ENCODE measurements around the gene LMAN2.

The LMAN2 gene

GRCh38 chr5:177354256-177354655 is 2.8 kb upstream of the LMAN2 start:
- CTCF ChIA-PET, result interaction anchor here (0.7 kb wide), 1 partner anchor 71 kb away, joined by 3 read pairs; no protein-coding TSS in a partner anchor
- POLR2A ChIA-PET, result interaction anchor here (0.7 kb wide), 1 partner anchor 16 kb away, joined by 3 read pairs; no protein-coding TSS in a partner anchor
- H3K36me3 ChIP-seq (ENCODE audit: control insufficient read depth in 2 of 2, insufficient read depth in 1 of 2, low read length in 2 of 2), result peaks cover 0 to 11% of the 10 kb centered on the region in 2 experiments; a peak in 1 of 3 replicates
- H3K9me3 ChIP-seq (ENCODE audit: control insufficient read depth, insufficient read depth, low read depth, low read length), result no peaks in the 10 kb centered on the region
- no peak for TF ChIP-seq ZSCAN16 (tag by site-specific recombination; IDR thresholded peaks at IDR 0.05)
- TF ChIP-seq ZFP3 (tag by site-specific recombination; IDR thresholded peaks at IDR 0.05; ENCODE audit: low read depth), result peak; percentile 82
- no peak for TF ChIP-seq ZBTB20 (tag by site-specific recombination; IDR thresholded peaks at IDR 0.05)
- no peak for TF ChIP-seq ZNF701 (tag by site-specific recombination; IDR thresholded peaks at IDR 0.05)
- TF ChIP-seq REPIN1 (tag by site-specific recombination; IDR thresholded peaks at IDR 0.05; ENCODE audit: low read depth), result no peak
- no peak for TF ChIP-seq RBAK (tag by site-specific recombination; IDR thresholded peaks at IDR 0.05)
- no peak for TF ChIP-seq ZNF626 (tag by site-specific recombination; IDR thresholded peaks at IDR 0.05)
- TF ChIP-seq ZNF776 (tag by site-specific recombination; IDR thresholded peaks at IDR 0.05; ENCODE audit: borderline replicate concordance), result no peak
- H3K4me3 ChIP-seq (ENCODE audit: low read depth, low read length), result no peak overlapping the region
- H3K4me1 ChIP-seq (ENCODE audit: control insufficient read depth, insufficient read depth, low read length), result peaks cover 14% of the 10 kb centered on the region; the same call in 1 of the 2 replicates
- no peak overlapping the region for H3K27ac ChIP-seq (ENCODE audit: extremely low read depth, low read depth, low read length)

GRCh38 chr5:177353093-177353492 is 1.6 kb upstream of the LMAN2 start:
- ChIA-PET CTCF (interaction anchor here (0.7 to 3.2 kb wide), 4 partner anchors 17 to 250 kb away, joined by 3 to 26 read pairs (median 3); no protein-coding TSS in a partner anchor), POLR2A (interaction anchor here (0.6 to 2.1 kb wide), 6 partner anchors 10 to 326 kb away, joined by 3 to 7 read pairs (median 4); no protein-coding TSS in a partner anchor)
- Histone ChIP-seq H3K9me3 (ENCODE audit: control insufficient read depth, insufficient read depth, low read depth, low read length) (no peaks in the 10 kb centered on the region), H3K36me3 (ENCODE audit: control insufficient read depth in 2 of 2, insufficient read depth in 1 of 2, low read length in 2 of 2) (peaks cover 0 to 12% of the 10 kb centered on the region in 2 experiments; a peak in 2 of 3 replicates), H3K4me1 (ENCODE audit: control insufficient read depth, insufficient read depth, low read length) (peaks cover 17% of the 10 kb centered on the region; the same call in 1 of the 2 replicates), H3K4me3 (ENCODE audit: low read depth, low read length) (no peak overlapping the region), H3K27ac (ENCODE audit: extremely low read depth, low read depth, low read length) (no peak overlapping the region)
- TF ChIP-seq ZNF560 (tag by site-specific recombination; IDR thresholded peaks at IDR 0.05; ENCODE audit: borderline replicate concordance), result no peak
- no peak for TF ChIP-seq ZNF174 (tag by site-specific recombination; IDR thresholded peaks at IDR 0.05)
- TF ChIP-seq ZNF792 (tag by site-specific recombination; IDR thresholded peaks at IDR 0.05), result no peak
- no peak for TF ChIP-seq HOXD13 (CRISPR knock-in tag; IDR thresholded peaks at IDR 0.05; ENCODE audit: borderline replicate concordance)
- no peak for TF ChIP-seq ZNF140 (tag by site-specific recombination; IDR thresholded peaks at IDR 0.05)
- TF ChIP-seq ZNF184 (tag by site-specific recombination; IDR thresholded peaks at IDR 0.05), result no peak

GRCh38 chr5:177350776-177351391 is 584 bp downstream of the LMAN2 start:
- H3K36me3 ChIP-seq (ENCODE audit: control insufficient read depth in 2 of 2, insufficient read depth in 1 of 2, low read length in 2 of 2), result peaks cover 0 to 23% of the 10 kb centered on the region in 2 experiments; a peak in 2 of 3 replicates
- TF ChIP-seq ZNF830 (tag by site-specific recombination; IDR thresholded peaks at IDR 0.05; ENCODE audit: low read depth), result no peak
- TF ChIP-seq ZNF112 (tag by site-specific recombination; IDR thresholded peaks at IDR 0.05), result no peak
- TF ChIP-seq ZSCAN4 (tag by site-specific recombination; IDR thresholded peaks at IDR 0.05), result no peak
- TF ChIP-seq ZNF221 (tag by site-specific recombination; IDR thresholded peaks at IDR 0.05; ENCODE audit: borderline replicate concordance), result no peak
- TF ChIP-seq PRDM4 (tag by site-specific recombination; IDR thresholded peaks at IDR 0.05), result no peak
- TF ChIP-seq ZNF768 (tag by site-specific recombination; IDR thresholded peaks at IDR 0.05), result no peak
- no peak for TF ChIP-seq ZNF677 (tag by site-specific recombination; IDR thresholded peaks at IDR 0.05)
- no peak for TF ChIP-seq ZNF391 (tag by site-specific recombination; IDR thresholded peaks at IDR 0.05; ENCODE audit: borderline replicate concordance, low read depth)
- no peak for TF ChIP-seq ZNF585B (tag by site-specific recombination; IDR thresholded peaks at IDR 0.05)
- no peak for TF ChIP-seq REPIN1 (tag by site-specific recombination; IDR thresholded peaks at IDR 0.05; ENCODE audit: low read depth)
- no peak for TF ChIP-seq ZNF350 (tag by site-specific recombination; IDR thresholded peaks at IDR 0.05)
- ChIA-PET POLR2A (interaction anchor here (0.9 to 3.0 kb wide), 11 partner anchors 10 to 146 kb away, joined by 4 to 26 read pairs (median 8); partner anchors contain the start of genes GRK6, MXD3 and PDLIM7), CTCF (interaction anchor here (0.7 to 3.2 kb wide), 11 partner anchors 9 to 151 kb away, joined by 3 to 26 read pairs (median 5); no protein-coding TSS in a partner anchor)
- peaks cover 20% of the 10 kb centered on the region; the same call in 1 of the 2 replicates for H3K4me1 ChIP-seq (ENCODE audit: control insufficient read depth, insufficient read depth, low read length)
- H3K4me3 ChIP-seq (ENCODE audit: low read depth, low read length), result peak overlapping the region; percentile 61
- no peaks in the 10 kb centered on the region for H3K9me3 ChIP-seq (ENCODE audit: control insufficient read depth, insufficient read depth, low read depth, low read length)
- peak overlapping the region; percentile 92 for H3K27ac ChIP-seq (ENCODE audit: extremely low read depth, low read depth, low read length)
